ENCODE data around the gene PEX26.

DNA sequence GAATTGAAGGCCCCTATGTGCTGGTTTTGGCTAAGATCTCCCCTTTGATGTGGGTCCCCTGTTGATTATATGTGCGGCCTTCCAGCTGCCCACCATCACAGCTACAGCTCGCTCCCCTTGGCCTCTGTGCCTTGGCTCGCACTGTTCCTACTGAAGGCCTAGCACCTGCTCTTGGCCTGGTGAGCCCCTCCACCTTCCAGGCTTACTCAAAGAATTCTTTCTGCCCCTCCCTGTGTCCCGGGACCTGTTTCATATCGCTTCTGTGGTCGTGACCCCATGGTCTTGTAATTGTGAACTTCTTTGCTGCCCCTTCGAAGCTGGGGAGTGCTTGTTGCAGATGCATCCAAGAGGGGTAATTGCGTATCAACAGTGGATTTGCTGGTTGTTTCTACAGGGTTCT is 12.5 kb downstream of the PEX26 start:
- TF ChIP-seq, protein P1, sequence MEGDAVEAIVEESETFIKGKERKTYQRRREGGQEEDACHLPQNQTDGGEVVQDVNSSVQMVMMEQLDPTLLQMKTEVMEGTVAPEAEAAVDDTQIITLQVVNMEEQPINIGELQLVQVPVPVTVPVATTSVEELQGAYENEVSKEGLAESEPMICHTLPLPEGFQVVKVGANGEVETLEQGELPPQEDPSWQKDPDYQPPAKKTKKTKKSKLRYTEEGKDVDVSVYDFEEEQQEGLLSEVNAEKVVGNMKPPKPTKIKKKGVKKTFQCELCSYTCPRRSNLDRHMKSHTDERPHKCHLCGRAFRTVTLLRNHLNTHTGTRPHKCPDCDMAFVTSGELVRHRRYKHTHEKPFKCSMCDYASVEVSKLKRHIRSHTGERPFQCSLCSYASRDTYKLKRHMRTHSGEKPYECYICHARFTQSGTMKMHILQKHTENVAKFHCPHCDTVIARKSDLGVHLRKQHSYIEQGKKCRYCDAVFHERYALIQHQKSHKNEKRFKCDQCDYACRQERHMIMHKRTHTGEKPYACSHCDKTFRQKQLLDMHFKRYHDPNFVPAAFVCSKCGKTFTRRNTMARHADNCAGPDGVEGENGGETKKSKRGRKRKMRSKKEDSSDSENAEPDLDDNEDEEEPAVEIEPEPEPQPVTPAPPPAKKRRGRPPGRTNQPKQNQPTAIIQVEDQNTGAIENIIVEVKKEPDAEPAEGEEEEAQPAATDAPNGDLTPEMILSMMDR (IDR thresholded peaks at IDR 0.05): no peak
- no peak for TF ChIP-seq POLR2A (IDR thresholded peaks at IDR 0.05)

All from lower leg skin (tissue), 3 donors.